Nephron progenitor cell (in vitro differentiated cells): ENCODE results near the gene ACOT13.
"Not testable (repeated sequence)": the region's sequence is repeated elsewhere in the genome, so short reads cannot be mapped to it uniquely, and the experiment has no call there.

ENCODE experiments used
- DNase-seq: peaks from one replicate; pipeline ENCODE4 v3.0.0; 2021
- H3K27ac Mint-ChIP-seq: 2 replicates; pipeline ENCODE4 v1.8.0; 2021; ENCODE audit warnings: mild to moderate bottlenecking, moderate library complexity, mixed read lengths
- H3K27me3 Mint-ChIP-seq: 2 replicates; pipeline ENCODE4 v1.8.0; 2021; ENCODE audit warnings: mild to moderate bottlenecking, low read depth, mixed read lengths; ENCODE audit not compliant: poor library complexity
- H3K36me3 Mint-ChIP-seq: 2 replicates; pipeline ENCODE4 v1.8.0; 2021; ENCODE audit warnings: low read depth, mixed read lengths
- H3K4me1 Mint-ChIP-seq: 2 replicates; pipeline ENCODE4 v1.8.0; 2021; ENCODE audit warnings: mixed read lengths
- H3K4me3 Mint-ChIP-seq: 2 replicates; pipeline ENCODE4 v1.8.0; 2021; ENCODE audit warnings: mild to moderate bottlenecking, moderate library complexity, mixed read lengths
- H3K9me3 Mint-ChIP-seq: 2 replicates; pipeline ENCODE4 v1.8.0; 2021; ENCODE audit warnings: mild to moderate bottlenecking, moderate library complexity, mixed read lengths
- TF ChIP-seq, protein P1 (sequence below): fragments of 200-600 bp; sonication (generic); IDR thresholded peaks from 2 replicates; pipeline ENCODE4 v1.5.0; 2021; ENCODE audit warnings: antibody characterized with exemption

The ACOT13 gene

DNA sequence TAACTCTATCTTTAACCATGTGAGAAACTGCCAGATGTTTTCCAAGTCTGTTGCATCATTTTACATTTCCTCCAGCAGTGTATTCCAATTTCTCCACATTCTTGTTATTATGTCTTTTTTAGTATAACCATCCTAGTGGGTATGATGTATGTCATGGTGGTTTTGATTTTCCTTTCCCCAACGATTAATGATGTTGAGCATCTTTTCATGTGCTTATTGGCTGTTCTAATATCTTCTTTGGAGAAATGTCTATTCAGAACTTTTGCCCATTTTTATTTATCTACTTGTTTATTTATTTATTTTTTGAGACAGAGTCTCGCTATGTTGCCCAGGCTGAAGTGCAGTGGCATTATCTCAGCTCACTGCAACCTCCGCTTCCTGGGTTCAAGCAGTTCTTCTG, 56.4 kb downstream of the ACOT13 start:
- no peak overlapping the region for H3K4me3 Mint-ChIP-seq
- peaks cover 4% of the 10 kb centered on the region for H3K27me3 Mint-ChIP-seq
- DNase-seq, result no peak
- peaks cover 20% of the 10 kb centered on the region for H3K4me1 Mint-ChIP-seq
- H3K36me3 Mint-ChIP-seq, result peaks cover 5% of the 10 kb centered on the region
- H3K27ac Mint-ChIP-seq, result no peak overlapping the region
- TF ChIP-seq, protein P1, sequence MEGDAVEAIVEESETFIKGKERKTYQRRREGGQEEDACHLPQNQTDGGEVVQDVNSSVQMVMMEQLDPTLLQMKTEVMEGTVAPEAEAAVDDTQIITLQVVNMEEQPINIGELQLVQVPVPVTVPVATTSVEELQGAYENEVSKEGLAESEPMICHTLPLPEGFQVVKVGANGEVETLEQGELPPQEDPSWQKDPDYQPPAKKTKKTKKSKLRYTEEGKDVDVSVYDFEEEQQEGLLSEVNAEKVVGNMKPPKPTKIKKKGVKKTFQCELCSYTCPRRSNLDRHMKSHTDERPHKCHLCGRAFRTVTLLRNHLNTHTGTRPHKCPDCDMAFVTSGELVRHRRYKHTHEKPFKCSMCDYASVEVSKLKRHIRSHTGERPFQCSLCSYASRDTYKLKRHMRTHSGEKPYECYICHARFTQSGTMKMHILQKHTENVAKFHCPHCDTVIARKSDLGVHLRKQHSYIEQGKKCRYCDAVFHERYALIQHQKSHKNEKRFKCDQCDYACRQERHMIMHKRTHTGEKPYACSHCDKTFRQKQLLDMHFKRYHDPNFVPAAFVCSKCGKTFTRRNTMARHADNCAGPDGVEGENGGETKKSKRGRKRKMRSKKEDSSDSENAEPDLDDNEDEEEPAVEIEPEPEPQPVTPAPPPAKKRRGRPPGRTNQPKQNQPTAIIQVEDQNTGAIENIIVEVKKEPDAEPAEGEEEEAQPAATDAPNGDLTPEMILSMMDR, result no peak
- H3K9me3 Mint-ChIP-seq, result peaks cover 7% of the 10 kb centered on the region

DNA sequence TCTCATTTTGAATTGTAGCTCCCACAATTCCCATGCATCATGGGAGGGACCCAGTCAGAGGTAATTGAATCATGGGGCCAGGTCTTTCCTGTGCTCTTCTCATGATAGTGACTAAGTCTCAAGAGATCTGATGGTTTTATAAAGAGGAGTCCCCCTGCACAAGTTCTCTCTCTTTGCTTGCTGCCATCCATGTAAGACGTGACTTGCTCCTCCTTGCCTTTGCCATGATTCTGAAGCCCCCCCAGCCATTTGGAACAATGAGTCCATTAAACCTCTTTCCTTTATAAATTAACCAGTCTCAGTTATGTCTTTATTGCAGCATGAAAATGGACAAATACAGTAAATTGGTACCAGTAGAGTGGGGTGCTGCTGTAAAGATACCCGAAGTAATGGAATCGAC, 63.8 kb downstream of the ACOT13 start:
- H3K27ac Mint-ChIP-seq, DNase-seq, H3K4me3 Mint-ChIP-seq, H3K4me1 Mint-ChIP-seq: not testable (repeated sequence)
- Mint-ChIP-seq H3K27me3 (peaks cover 13% of the 10 kb centered on the region), H3K36me3 (peaks cover 14% of the 10 kb centered on the region), H3K9me3 (peaks cover 34% of the 10 kb centered on the region)

DNA sequence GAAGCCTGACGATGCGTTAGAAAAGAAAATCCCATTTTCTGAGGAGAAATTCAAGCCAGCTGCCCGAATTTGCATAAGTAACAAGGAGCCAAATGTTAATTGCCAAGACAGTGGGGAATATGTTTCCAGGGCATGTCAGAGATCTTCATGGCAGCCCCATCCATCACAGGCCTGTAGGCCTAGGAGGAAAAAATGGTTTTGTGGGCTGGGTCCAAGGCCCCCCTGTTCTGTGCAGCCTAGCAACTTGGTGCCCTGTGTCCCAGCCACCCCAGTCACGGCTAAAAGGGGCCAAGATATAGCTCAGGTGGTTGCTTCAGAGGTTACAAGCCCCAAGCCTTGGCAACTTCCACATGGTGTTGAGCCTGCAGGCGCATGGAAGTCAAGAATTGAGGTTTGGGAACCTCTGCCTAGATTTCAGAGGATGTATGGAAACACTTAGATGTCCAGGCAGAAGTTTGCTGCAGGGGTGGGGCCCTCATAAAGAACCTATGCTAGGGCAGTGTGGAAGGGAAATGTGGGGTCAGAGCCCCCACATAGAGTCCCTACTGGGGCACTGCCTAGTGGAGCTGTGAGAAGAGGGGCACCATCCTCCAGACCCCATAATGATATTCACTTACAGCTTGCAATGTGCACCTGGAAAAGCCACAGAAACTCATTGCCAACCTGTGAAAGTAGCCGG, 64.7 kb downstream of the ACOT13 start:
- H3K27ac Mint-ChIP-seq, DNase-seq, H3K4me3 Mint-ChIP-seq, H3K4me1 Mint-ChIP-seq: not testable (repeated sequence)
- H3K27me3 Mint-ChIP-seq, result peaks cover 17% of the 10 kb centered on the region
- peaks cover 14% of the 10 kb centered on the region for H3K36me3 Mint-ChIP-seq
- peaks cover 34% of the 10 kb centered on the region for H3K9me3 Mint-ChIP-seq

DNA sequence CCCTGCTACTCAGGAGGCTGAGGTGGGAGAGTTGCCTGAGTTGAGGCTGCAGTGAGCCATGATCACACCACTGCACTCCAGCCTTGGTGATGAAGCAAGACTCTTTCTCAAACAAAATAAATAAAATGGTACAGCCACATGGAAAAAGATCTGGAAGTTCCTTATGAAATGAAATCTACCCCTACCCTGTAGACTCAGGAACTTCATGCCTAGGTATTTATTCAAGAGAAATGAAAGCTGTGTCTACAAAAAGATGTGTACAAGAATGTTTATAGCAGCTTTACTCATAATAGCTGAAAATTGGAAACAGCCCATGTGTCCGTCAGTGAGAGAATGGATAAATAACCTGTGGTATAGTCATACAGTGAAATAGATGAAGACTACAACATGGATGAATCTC, 67.3 kb downstream of the ACOT13 start:
- peaks cover 14% of the 10 kb centered on the region for H3K36me3 Mint-ChIP-seq
- no peak for DNase-seq
- no peak overlapping the region for H3K4me3 Mint-ChIP-seq
- no peak overlapping the region for H3K27ac Mint-ChIP-seq
- peaks cover 29% of the 10 kb centered on the region for H3K9me3 Mint-ChIP-seq
- H3K27me3 Mint-ChIP-seq, result peaks cover 13% of the 10 kb centered on the region
- no peaks in the 10 kb centered on the region for H3K4me1 Mint-ChIP-seq
- TF ChIP-seq, protein P1, result no peak

DNA sequence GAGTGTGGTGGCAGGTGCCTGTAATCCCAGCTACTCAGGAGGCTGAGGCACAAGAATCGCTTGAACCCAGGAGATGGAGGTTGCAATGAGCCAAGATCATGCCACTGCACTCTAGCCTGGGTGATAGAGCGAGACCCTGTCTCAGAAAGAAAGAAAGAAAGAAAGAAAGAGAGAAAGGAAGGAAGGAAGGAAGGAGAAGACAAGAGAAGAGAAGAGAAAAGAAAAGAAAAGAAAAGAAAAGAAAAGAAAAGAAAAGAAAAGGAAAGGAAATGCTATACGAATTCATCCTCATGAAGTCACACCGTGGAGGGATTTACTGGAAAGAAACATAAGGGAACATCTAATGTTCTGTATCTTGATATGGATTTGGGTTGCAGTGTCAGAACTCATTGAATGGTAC, 67.8 kb downstream of the ACOT13 start:
- not testable (repeated sequence) for H3K4me1 Mint-ChIP-seq, H3K4me3 Mint-ChIP-seq, H3K27ac Mint-ChIP-seq

DNA sequence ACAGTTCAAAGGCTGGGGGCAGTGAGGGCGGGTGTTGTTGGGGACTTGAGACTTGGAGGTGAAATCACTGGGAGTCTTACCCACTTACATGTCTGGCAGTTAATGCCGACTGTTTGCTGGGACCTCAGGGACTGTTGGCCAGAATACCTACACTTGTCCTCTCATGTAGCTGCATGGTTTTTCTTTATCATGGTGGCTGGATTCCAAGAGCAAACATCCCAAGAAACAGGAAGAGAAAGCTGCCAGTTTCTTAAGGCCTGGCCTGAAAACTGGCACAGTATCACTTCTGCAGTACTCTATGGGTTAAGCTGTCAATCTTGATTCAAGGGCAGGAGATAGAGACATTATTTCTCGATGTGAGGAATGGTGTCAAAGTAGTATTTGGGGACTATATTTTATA, 71.9 kb downstream of the ACOT13 start:
- Mint-ChIP-seq H3K27ac (no peak overlapping the region), H3K9me3 (no peaks in the 10 kb centered on the region), H3K4me1 (no peaks in the 10 kb centered on the region), H3K27me3 (peaks cover 10% of the 10 kb centered on the region), H3K36me3 (no peaks in the 10 kb centered on the region), H3K4me3 (no peak overlapping the region)
- DNase-seq, result no peak
- TF ChIP-seq, protein P1, result no peak

More for the DNA sequence above, 67.8 kb downstream of the ACOT13 start:
- H3K27me3 Mint-ChIP-seq, result peaks cover 12% of the 10 kb centered on the region
- H3K36me3 Mint-ChIP-seq, result peaks cover 10% of the 10 kb centered on the region
- H3K9me3 Mint-ChIP-seq, result peaks cover 25% of the 10 kb centered on the region
- not testable (repeated sequence) for DNase-seq

DNA sequence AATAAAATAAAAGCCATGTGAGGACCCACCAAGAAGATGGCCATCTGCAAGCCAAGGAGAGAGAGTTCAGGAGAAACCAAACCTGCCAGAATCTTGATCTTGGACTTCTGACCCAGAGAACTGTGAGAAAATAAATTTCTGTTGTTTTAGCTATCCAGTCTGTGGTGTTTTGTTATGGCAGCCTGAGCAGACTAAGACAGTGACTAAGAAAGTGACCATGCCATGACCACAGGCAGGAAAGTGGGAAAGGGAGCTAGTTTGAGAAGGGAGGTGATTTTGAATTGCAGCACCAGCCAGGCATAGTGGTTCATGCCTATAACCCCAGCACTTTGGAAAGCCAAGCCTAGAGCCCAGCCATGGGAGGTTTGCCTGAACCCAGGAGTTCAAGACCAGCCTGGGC, 74.0 kb downstream of the ACOT13 start:
- DNase-seq, result no peak
- H3K9me3 Mint-ChIP-seq, result no peaks in the 10 kb centered on the region
- H3K27ac Mint-ChIP-seq, result no peak overlapping the region
- TF ChIP-seq, protein P1, result no peak
- no peaks in the 10 kb centered on the region for H3K36me3 Mint-ChIP-seq
- peaks cover 7% of the 10 kb centered on the region for H3K27me3 Mint-ChIP-seq
- H3K4me1 Mint-ChIP-seq, result no peaks in the 10 kb centered on the region
- no peak overlapping the region for H3K4me3 Mint-ChIP-seq
